Vagina (tissue), 2 donors: ENCODE measurements around the gene PRXL2B.

Experiments used
- CTCF ChIP-seq, 3 experiments: fragments of 450-650 bp in 2 of 3; fragments of 200-600 bp in 1 of 3; sonication (generic) in 1 of 3; IDR thresholded peaks; one replicate each; pipeline ENCODE4 v1.5.1; 2017 to 2019; ENCODE audit warnings: antibody characterized with exemption in 3 of 3, mild to moderate bottlenecking in 2 of 3, moderate library complexity in 2 of 3
- POLR2A ChIP-seq, 2 donors: fragments of 450-650 bp; IDR thresholded peaks; one replicate each; pipeline ENCODE4 v1.6.1; 2017; ENCODE audit warnings: antibody characterized with exemption in 2 of 2, mild to moderate bottlenecking in 2 of 2, moderate library complexity in 2 of 2
- POLR2AphosphoS5 ChIP-seq, 2 donors: sonication (generic); formaldehyde crosslinking; IDR thresholded peaks; one replicate each; pipeline ENCODE4 v1.9.0; 2017; ENCODE audit warnings: antibody characterized with exemption in 2 of 2, mild to moderate bottlenecking in 2 of 2, low read depth in 1 of 2; ENCODE audit not compliant: insufficient read depth in 1 of 2

GRCh38 chr1:2637442-2638145 lies 51.0 kb downstream of the PRXL2B start:
- TF ChIP-seq POLR2A (IDR thresholded peaks at IDR 0.05) (no peak), CTCF (IDR thresholded peaks at IDR 0.05) (no peak), POLR2AphosphoS5 (IDR thresholded peaks at IDR 0.05; ENCODE audit: insufficient read depth in 1 of 2, low read depth in 1 of 2) (no peak)
